Measurements from ENCODE around the gene UBE2E1.

Gene UBE2E1

DNA sequence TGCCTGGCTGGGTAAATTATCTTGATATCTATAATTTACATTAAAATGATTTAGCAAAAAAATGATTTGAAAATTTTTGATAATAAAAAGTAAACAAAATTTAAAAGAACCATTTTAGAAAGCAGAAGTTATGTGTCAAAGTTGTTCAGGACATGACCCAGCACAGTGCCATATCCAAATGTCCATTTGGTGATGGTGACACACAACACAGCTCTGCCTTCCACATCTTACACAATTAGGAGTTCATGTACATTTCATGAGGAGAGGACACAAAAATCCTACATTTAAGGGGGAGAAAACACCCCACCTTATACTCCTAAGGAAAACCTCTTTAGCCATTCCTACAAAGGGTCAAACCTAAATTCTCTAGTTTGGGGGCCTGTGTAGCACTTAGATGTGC is 10.7 kb upstream of the UBE2E1 start:
- no peak for DNase-seq

DNA sequence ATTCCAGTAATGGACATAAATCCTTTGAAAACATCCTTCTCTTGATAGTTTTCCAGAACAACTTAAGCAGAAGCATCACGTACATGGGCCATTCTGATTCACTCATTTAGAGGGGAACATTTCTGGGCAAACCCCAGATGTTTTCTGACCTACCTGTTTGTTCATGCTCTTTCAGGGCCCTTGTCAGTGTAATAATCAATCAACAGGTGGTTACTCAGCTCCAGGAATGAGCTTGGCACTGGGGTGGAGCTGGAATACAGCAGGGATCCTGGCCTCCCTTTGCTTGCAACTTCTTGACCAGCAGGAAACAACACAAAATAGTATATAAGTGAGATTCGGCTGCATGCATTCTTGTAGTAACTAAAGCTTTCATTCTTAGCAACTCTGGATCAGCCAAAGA is 9.2 kb upstream of the UBE2E1 start:
- no peak for DNase-seq

DNA sequence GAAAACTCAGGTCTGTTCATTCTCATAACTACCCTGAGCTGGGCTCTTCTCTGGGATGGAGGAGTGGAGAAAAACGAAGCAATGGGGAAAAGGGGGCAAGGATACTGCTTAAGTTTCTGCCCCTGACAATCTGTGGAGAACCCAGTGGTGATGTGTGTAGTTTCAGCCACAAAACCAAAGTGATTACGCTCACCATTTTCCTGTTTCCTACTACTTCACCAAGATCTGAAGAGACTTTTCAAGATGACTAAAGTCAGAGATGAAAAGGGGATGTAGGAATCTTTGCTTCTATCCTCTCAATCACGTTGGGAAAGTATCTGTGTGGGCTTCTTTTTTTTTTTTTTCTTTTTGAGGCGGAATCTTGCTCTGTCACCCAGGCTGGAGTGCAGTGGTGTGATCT is 8.3 kb upstream of the UBE2E1 start:
- no peak for DNase-seq

DNA sequence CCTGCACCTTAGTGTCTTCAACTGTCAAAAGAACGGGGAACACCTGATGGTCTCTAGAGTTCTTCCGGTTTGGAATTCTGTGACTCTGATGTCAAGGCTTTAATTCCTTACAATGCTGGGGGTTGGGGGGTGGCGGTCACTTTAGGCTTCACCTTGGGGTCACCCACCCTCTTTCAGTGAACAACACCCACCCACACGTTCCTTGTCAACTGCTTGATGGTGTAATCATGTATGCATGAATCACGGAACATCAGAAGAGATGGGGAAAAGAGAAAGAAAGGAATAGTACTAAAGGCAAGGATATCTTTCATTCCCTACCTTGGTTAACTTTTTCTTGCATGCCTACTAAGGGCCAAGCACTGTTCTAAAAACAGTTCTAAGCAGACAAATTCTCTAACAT is 7.3 kb upstream of the UBE2E1 start:
- DNase-seq = no peak

DNA sequence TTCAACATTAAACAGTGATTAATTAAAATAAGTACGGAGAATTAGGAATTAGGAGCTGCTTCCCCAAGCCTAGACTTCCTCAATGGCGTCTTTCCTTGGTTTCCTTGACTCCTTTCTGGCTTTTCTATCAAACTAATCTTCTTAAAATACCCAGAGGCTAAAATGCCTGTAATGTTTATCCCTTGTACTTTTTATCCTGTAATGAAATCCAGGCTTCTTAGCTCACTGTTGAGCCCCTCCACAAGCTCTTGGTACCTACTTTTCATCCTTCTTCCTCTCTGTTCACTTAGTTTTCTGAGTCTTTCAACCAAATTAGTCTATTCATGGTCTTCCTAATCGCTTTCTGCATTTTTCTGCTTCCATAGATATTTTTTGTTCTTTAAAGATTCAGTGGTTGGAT is 6.9 kb upstream of the UBE2E1 start:
- no peak for DNase-seq

DNA sequence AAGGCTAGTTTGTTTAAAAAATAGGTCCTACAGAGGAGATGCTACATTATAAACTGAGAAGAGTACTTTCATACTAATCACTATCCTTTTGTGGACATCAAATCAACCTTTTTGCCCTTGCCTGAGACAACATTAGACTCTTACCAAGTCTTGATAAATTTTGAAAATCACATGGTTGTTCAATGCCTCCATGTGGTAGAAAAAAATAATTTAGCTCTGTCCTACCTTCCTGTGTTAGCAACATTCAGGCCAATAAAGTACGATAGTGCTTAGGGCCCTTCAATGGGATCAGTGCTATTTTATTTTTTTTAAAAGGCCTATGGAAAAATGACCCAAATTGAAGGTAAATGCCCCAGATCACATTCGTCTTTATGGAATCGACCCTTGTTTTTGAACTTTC is 5.0 kb upstream of the UBE2E1 start:
- peak in 1 of 56 donors; percentile 19 for DNase-seq

DNA sequence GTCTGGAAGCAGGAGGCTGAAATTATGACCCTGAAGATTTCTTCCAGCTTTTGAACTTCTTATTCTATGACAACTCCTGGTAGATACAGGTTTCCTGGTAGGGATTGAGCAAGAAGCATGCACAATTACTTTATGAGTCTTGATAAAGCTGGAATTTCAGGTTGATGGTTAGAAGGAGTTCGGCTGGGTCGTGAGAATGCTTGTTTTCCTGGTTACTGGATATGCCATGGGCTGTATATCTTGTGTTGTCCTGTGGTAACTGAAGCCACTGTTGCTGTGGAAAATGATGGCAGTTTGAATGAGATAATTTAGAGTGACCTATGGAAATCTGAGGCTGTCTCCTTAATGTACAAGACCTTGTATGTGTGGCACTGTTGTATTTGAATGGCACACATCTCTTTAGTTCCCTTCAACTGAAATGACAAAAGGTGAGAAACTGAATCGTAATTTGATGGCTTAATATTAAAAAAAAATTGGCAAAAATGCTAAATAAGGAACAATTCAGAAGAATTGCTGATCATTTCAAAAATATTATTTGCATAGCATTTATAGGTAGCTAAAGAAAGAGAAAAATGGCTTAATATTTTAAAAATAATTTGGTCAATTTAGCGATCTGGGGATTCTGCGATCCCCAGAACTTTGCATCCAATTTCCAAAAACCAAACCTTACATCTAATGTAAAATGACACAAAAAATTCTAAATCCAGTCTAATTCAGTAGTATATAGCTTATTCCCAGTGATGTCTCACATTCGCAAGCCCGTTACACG is 1.1 kb upstream of the UBE2E1 start:
- no peak for DNase-seq

DNA sequence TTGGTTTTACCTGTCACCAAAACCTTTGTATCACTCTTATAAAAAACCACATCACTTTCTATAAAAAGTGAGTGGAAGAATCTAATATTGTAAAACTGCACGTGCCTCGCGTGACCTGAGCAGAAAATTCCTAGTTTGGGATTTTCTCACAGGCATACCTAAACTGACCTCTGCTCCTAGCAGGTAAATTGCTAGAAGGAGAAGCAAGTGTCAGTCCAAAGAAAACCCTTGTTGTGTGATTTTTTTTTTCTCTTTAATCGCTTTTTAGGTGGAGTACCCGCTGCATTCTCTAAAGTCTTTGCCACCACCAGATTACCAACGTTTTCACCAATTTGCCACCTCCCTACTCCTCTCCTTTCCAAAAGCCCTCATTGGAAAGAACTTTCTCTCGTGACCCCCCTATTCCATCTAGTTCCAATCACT is 534 bp upstream of the UBE2E1 start:
- DNase-seq = no peak

DNA sequence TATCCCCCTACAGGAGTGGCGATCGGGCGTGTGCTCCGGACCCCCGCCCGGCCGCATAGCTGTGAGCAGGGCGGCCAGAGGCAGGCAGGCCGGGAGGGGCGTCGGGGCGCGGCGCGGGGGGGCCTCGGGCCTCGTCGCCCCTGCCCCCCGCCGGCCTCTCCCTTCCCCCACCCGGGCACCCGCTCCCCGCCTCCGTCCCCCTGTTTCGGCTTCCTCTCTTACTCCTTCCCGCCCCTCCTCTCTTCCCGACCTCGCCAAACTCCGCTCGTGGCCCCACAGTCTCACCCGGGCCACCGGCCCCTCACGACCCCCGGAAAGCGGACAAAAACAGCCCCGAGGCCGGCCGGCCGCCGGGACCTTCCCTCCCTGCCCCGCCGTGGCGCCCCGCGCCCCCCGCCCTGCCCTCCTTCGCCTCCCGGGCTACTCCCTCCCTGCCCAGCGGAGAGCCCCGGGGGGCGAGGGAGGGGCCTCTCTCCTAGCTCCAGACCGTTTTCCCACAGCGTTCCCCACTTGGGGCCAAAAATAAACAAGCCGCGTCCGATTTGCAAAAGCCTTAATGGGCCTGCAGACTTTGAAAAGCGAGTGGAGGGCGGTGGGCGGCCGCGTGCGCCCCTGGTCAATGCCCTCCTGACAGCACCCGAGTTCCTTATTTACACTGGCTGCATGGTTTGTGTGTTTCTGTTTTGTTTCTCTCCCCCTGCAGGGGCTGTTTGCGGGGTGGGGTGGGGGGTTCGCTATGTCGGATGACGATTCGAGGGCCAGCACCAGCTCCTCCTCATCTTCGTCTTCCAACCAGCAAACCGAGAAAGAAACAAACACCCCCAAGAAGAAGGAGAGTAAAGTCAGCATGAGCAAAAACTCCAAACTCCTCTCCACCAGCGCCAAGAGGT is 1.0 kb downstream of the UBE2E1 start:
- peak in 31 of 56 donors; percentile 3 to 67 (median 29) for DNase-seq

DNA sequence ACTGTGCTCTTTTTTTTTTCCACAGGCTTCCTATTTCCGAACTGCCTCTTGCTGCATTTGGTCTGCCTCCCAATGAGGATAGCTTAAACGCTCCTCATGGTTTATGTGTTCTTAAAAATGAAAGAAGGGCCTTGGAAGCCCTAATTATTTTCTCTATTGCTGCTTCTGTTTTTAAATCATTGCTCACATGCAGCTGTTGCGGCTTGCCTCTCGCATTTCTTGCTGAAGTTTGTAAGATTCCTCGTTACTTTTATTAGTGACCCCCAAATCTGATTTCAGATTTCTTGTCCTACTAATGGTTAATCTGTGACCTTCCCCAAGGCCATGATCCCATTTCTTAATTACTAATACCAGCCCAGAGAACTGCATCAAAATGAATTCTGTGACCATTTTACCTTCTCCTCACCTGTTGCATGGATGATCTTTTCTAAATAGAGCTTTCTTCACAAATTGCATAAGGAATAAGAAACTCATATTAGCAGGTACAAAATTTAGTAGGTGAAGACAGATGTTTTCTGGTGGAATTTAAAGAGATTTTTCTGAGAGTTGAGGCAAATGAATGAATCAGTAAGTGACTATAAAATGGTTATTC is 1.8 kb downstream of the UBE2E1 start:
- no peak for DNase-seq

DNA sequence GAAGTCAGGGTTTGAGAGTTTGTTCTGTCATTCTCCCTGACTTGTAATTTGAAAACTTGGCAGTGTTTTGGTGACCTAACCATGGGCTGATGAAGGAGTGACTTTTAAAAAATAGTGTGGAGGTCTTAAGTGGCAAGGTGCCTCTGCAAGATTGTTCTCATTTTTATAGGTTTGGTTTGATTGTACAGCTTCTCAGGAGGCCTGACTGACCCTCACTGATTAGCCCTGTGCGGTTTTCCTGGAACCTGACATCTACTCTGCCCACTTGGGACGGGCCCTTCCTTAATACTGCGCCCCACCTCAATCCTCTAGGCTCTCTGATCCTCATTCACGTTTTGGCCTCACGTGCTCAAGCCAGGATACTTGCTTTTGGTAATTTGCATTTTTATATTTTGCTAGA is 2.8 kb downstream of the UBE2E1 start:
- DNase-seq = no peak

DNA sequence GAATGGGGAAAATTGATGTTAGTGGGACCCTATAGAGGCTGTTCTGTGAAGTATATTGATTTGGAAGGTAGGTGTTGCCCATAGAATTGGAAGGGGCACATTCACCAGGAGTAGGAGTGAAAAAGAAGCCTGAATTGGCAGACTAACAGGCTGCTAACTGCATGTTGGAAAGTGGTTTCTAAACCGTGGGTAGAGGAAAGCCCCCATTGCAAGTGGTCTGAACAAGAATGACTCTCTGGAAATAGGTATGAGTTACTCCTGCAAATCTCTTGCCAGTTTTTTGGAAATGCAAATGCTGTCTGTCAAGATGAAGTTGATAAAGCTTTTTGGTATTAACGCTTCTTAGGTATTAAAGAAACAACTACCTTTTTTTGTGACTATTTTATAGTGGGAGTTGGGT is 3.5 kb downstream of the UBE2E1 start:
- no peak for DNase-seq

DNA sequence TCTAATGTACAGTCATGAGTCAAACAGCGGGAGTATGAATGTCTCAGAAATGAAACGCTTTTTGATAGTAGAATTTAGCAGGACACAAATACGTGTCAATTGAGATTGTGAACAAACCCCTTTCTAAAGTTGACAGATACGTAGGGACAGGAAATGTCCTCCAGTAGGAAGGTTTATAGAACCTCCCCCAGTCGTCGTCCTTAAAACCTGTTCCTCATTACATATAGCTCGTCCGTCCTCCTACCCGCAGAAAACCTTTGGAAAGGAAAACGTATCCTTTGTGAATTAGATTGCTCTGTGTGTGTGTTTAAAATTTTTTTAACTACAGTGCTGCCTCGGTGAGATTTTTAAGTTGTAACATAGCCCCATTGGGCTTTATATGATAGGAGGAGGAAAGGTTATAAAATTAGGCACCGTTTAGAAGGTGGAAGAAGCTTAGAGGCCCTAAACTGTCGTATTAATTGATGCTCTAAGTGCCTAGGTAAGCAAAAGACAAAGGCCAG is 4.1 kb downstream of the UBE2E1 start:
- no peak for DNase-seq

DNA sequence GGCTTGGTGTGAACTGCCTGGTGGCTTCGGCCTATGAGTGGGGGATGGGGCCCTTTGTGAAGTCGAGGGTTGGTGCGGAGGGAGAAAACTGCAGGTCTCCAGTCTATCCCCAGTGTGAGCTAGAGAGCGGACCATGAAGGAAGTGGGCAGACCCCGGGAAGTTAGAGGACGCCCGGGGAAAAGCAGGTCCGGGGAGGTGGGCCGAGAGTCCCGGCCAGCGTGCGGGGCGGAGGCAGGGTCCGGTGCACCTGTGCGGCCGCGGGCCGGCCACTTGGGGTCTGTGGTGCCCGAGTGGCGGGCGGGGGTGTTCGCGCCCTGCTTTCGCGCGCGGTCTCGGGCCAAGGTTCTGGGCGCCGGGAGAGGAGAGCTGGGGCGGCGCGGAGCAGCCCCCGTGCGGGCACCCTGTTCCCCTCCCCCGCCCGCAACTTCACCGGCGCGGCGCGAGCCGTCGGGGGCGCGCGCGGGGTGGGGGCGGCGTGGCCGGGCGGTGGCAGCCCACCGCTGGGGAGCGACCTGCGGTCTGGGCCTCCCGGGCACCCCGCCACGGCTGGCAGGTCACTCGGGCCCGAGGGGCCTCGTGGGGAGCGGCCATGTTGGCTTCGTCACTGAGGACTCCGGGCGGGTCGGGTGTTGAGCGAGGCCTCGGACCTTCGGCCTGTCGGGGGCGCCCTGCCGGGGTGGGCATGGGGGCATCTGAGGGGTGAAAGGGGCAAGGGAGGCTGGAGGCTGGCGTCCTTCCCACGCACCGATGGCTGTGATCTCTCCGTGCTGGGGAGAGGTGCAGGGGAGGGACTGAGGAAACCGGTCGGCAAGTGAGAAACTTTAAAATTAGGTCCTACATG is 4.8 kb downstream of the UBE2E1 start:
- peak in 42 of 56 donors; percentile 2 to 75 (median 40) for DNase-seq

DNA sequence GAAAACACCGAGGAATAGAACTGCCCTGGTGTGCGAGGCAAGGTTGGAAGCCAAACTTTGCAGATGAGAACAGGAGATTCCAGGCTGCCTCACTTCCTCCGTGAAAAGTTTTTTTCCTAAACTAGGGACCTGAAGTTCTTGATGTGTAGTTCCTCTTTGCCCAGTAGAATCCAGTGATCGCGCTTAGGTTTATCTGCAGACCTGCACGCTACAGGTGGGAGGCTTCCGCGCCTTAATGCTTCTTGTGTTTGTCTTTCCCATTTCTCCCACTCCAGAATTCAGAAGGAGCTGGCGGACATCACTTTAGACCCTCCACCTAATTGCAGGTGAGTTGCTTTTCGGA is 5.4 kb downstream of the UBE2E1 start:
- no peak for DNase-seq

DNA sequence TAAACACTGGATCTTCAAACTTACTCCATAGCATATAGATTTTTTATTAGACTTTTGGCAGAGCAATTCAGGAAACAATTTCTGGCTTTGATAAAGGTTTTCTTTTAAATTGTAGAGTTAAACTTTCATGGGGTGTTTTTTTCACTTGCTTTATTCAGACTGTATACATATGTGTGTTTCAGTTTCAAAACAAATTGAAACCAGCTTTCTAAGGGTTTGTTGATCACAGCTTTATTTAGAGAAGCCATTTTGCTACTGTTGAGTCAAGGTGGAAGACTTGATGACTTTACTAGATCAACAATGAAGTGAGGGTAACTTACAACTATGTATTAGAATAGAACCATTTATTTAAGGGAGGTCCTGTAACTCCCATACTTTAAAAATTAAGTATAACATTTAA is 6.2 kb downstream of the UBE2E1 start:
- DNase-seq = no peak

DNA sequence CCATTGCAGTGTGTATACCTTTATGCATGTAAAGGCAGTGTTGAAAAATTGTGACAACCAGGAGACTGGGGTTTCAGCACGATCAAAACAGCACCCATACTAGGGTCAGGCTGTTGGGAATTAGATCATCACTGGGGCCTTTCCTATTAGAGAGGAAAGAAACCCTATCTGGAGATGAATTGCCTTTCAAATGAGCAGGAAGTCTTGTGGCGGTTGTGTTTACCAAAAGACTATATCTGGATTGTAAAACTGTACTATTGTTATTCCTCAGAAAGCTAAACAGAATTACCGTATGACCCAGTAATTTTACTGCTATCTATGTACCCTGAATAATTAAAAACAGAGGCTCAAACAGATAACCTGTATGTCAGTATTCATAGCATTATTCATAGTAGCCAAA is 10.1 kb downstream of the UBE2E1 start:
- no peak for DNase-seq

DNA sequence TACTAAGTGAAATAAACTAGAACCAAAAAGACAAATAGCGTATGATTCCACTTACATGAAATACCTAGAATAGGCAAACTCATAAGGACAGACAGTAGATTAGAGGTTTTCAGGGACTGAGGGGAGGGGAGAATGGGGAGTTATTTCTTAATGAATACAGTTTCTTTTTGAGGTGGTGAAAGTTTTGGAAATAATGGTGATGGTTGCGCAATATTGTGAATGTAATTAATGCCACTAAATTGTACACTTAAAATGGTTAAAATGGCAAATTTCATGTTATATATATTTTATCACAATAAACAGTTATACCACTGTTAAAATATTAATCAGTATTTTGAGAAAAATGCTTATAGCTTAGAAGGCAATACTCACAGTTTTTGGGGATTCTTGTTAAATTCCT is 11.0 kb downstream of the UBE2E1 start:
- no peak for DNase-seq

DNA sequence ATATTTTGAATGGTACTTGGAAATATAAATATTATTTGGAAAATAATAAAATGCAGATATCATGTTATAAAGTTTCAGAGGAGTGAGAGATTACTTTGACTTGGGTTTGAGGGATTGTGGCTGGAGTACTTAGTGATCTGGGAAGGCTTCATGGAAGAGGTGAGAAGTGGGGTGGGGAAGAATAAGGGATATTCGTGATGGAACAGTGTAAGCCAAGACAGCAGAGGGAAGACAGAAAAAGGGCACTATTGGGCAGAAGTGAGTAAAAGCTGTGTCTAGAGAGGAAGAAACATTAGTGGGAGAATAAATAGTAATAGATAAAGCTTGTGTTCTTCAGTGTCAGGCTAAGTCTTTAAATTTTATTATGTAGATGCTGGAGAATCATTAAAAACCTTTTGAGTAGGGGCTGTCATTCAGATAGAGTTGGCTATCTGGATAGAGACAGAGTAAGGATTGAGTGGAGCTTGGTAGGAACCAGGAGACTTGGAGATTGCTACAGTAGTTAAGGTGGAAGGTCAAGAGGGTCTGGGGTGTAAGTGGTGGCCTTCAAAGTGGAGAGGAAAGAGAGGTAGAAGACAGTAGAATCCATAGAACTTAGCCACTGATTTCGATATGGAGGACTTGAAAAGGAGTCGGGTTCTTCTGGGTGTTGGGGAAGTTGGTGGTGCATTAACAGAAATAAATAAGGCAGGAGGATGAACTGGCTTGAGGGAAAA is 11.9 kb downstream of the UBE2E1 start:
- DNase-seq = no peak

DNA sequence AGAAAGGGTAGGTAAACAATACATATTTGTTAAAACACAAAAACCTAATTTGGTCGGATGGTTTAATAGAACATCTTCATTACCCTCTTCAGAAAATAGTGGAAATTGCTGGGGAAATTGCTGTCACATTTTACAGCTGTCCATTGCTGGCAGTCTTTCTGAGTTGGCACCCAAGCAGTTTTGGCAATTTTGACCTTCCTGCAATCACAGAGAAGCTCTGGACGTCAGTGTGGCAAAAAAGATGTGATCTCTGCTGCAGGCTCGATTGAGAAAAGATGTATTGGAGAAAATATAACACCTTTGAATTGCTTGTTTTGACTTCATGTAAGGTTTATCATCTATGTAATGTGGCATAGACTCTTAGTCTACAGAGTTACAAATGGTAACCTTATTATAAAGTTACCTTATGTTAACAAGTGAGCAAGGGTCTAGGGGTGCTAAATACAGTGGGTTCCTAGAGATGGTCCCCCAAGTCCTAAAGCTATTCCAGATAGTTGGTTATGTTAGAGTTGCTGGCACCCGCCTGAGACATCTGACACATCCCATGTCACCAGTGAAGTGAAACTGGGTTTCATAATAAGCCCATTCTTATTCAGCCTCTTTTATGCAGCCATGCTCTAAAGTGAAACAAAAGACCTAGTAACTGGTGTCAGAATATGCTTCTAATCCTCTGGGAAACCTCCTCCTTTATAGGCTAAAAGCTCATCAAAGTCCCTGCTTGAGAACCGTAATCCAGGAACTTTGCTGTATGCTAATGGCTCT is 14.0 kb downstream of the UBE2E1 start:
- peak in 27 of 56 donors; percentile 2 to 89 (median 31) for DNase-seq

Measured in amygdala (tissue), 56 donors.